Measurements from ENCODE around the gene SORCS2. TPM values are rescaled to one million over a fixed set of nuclear protein-coding genes. Genes with fewer than 3 reads are reported as not detected.

Gene SORCS2
- total and polyA plus RNA-seq, 2 of the 13 experiments (the other 11 are each of a cell fraction or from before 2014, with no cell fraction given) = 0.82 to 1.0 TPM

DNA sequence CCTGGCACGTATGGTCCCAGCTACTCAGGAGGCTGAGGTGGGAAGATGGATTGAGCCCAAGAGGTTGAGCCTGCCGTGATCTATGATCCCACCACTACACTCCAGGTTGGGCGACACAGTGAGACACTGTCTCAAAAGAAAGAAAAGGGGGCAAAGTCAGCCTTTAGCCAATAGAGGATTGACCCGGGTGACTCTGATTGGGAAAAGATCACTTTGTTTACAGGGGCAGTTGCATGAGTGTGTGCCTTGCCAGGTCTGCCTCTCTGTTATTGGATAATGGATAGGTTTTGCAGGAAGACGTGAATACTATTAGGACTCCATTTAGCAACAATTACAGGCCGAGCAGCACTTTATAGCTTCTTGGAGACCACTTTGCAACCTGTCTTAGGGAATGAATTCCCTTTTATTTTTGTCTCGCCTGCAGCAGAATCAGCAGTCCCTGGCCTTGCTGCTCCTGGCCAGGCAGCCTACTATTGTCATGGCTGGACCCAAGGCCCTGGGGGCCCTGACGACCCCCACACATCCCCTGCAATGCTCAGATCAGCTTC, 345.6 kb downstream of the SORCS2 start:
- H4K20me1 ChIP-seq (ENCODE audit: insufficient read depth, low read length) = no peaks in the 10 kb centered on the region
- BruUV-seq (replicated peaks) = no TSS peak
- no peaks in the 10 kb centered on the region for H3K36me3 ChIP-seq (replicated peaks in 1 of 2; ENCODE audit: control insufficient read depth in 1 of 2, insufficient read depth in 2 of 2, low read length in 2 of 2)
- no peak overlapping the region for H2AFZ ChIP-seq (ENCODE audit: low read length)
- no peak for FAIRE-seq
- no peak overlapping the region for H3K4me3 ChIP-seq (replicated peaks in 1 of 3; ENCODE audit: insufficient read depth in 1 of 3, low read depth in 2 of 3, low read length in 3 of 3)
- H3K9ac ChIP-seq (ENCODE audit: insufficient read depth, low read depth, low read length) = no peak overlapping the region
- no peaks in the 10 kb centered on the region for H3K79me2 ChIP-seq (ENCODE audit: insufficient read depth, low read length)
- intact Hi-C loops (cut with micrococcal nuclease; ENCODE audit: unreplicated experiment) = loop anchor here (10.0 kb wide), 1 partner anchor 97 kb away; no protein-coding TSS in a partner anchor
- ChIA-PET POLR2A (no interaction called here), CTCF (ENCODE audit: low intra/inter-chr PET ratio, low total read pairs) (no interaction called here)
- no peaks in the 10 kb centered on the region for H3K9me3 ChIP-seq (ENCODE audit: low read length)
- WGBS (ENCODE audit: low lambda C conversion rate) = 60% methylated on average over 8 of the region's 8 CpGs
- peaks cover 17% of the 10 kb centered on the region for H3K4me1 ChIP-seq (ENCODE audit: insufficient read depth, low read length)
- DNase-seq (ENCODE audit: low spot score) = no peak
- no peak for ATAC-seq
- H3K27me3 ChIP-seq (ENCODE audit: control insufficient read depth in 1 of 2, insufficient read depth in 2 of 2, low read length in 2 of 2) = no peaks in the 10 kb centered on the region; a peak in 1 of 5 replicates
- no peak overlapping the region for H3K27ac ChIP-seq (ENCODE audit: extremely low read length, insufficient read depth, low read length)
- no peak overlapping the region; the same call in 1 of the 2 replicates for H3K4me2 ChIP-seq (ENCODE audit: low read depth, low read length)
- in situ Hi-C loops (cut with HindIII; ENCODE audit: extremely low pct_ligation_motif_present, low pct_unique_long_range_greater_than_20kb) = no loop called here
- TF ChIP-seq SATB2 (CRISPR knock-in tag; IDR thresholded peaks at IDR 0.05) (no peak), ZNF432 (CRISPR knock-in tag; IDR thresholded peaks at IDR 0.05; ENCODE audit: borderline replicate concordance) (no peak), ZFP82 (CRISPR knock-in tag; IDR thresholded peaks at IDR 0.05; ENCODE audit: borderline replicate concordance) (no peak), KDM2A (CRISPR knock-in tag; IDR thresholded peaks at IDR 0.05; ENCODE audit: borderline replicate concordance, low read depth) (no peak), KIAA2018 (CRISPR knock-in tag; IDR thresholded peaks at IDR 0.05; ENCODE audit: borderline replicate concordance) (no peak), ZNF225 (CRISPR knock-in tag; IDR thresholded peaks at IDR 0.05) (no peak), TMF1 (CRISPR knock-in tag; IDR thresholded peaks at IDR 0.05; ENCODE audit: low read depth) (no peak), KAT8 (CRISPR knock-in tag; IDR thresholded peaks at IDR 0.05) (no peak)
- TF ChIP-seq, protein P1, sequence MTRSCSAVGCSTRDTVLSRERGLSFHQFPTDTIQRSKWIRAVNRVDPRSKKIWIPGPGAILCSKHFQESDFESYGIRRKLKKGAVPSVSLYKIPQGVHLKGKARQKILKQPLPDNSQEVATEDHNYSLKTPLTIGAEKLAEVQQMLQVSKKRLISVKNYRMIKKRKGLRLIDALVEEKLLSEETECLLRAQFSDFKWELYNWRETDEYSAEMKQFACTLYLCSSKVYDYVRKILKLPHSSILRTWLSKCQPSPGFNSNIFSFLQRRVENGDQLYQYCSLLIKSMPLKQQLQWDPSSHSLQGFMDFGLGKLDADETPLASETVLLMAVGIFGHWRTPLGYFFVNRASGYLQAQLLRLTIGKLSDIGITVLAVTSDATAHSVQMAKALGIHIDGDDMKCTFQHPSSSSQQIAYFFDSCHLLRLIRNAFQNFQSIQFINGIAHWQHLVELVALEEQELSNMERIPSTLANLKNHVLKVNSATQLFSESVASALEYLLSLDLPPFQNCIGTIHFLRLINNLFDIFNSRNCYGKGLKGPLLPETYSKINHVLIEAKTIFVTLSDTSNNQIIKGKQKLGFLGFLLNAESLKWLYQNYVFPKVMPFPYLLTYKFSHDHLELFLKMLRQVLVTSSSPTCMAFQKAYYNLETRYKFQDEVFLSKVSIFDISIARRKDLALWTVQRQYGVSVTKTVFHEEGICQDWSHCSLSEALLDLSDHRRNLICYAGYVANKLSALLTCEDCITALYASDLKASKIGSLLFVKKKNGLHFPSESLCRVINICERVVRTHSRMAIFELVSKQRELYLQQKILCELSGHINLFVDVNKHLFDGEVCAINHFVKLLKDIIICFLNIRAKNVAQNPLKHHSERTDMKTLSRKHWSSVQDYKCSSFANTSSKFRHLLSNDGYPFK (CRISPR knock-in tag; IDR thresholded peaks at IDR 0.05; ENCODE audit: borderline replicate concordance) = no peak
